ENCODE measurements around the gene SIM2. TPM values are rescaled to one million over a fixed set of nuclear protein-coding genes. Genes with fewer than 3 reads are reported as not detected.

SIM2 gene
- total RNA-seq, 1 donor from 2014 or later, result 9.2 TPM

DNA sequence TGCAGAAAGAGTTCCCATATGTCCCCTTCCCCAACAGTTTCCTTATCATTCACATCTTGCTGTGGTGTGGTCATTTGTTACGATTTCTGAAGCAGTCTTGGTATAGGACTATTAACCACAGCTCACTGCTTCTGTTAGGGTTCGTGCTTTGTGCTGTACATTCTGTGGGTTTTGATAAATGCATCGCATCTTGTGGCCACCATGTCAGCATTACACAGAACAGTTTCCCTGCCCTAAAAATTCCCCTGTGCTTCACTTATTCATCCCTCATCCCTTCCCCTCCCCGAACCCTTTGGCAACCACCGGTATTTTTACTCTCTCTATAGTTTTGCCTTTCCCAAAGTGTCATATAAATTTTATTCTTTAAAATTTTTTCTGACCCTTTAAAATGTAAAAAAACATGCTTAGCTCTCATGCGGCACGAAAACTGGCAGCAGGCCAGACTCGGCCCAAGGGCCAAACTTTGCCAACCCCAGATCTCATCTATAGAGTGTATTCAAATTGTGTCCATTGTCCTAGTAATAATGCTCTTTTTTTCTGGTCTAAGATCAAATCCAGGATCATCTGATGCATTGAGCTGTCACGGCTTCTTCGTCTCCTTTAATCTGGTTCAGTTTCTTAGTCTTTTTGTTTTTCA is 78.2 kb downstream of the SIM2 start:
- no peak for TF ChIP-seq EZH2 (IDR thresholded peaks at IDR 0.05; ENCODE audit: insufficient read depth, low read length)
- TF ChIP-seq, protein P1, sequence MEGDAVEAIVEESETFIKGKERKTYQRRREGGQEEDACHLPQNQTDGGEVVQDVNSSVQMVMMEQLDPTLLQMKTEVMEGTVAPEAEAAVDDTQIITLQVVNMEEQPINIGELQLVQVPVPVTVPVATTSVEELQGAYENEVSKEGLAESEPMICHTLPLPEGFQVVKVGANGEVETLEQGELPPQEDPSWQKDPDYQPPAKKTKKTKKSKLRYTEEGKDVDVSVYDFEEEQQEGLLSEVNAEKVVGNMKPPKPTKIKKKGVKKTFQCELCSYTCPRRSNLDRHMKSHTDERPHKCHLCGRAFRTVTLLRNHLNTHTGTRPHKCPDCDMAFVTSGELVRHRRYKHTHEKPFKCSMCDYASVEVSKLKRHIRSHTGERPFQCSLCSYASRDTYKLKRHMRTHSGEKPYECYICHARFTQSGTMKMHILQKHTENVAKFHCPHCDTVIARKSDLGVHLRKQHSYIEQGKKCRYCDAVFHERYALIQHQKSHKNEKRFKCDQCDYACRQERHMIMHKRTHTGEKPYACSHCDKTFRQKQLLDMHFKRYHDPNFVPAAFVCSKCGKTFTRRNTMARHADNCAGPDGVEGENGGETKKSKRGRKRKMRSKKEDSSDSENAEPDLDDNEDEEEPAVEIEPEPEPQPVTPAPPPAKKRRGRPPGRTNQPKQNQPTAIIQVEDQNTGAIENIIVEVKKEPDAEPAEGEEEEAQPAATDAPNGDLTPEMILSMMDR (IDR thresholded peaks at IDR 0.05; ENCODE audit: insufficient read depth, low read depth, low read length), result no peak
- Histone ChIP-seq H2AFZ (ENCODE audit: low read depth, low read length) (no peak overlapping the region), H4K20me1 (ENCODE audit: insufficient read depth, low read length) (no peaks in the 10 kb centered on the region), H3K27me3 (ENCODE audit: insufficient read depth, low read length) (no peaks in the 10 kb centered on the region), H3K4me3 (ENCODE audit: insufficient read depth, low read depth, low read length) (no peak overlapping the region), H3K27ac (ENCODE audit: low read depth, low read length) (no peak overlapping the region), H3K79me2 (ENCODE audit: insufficient read depth, low read length) (no peaks in the 10 kb centered on the region), H3K9ac (ENCODE audit: low read length) (no peak overlapping the region), H3K36me3 (ENCODE audit: insufficient read depth, low read length) (no peaks in the 10 kb centered on the region), H3K9me3 (ENCODE audit: insufficient read depth, low read depth, low read length) (no peaks in the 10 kb centered on the region), H3K4me1 (ENCODE audit: insufficient read depth, low read length) (peaks cover 14% of the 10 kb centered on the region), H3K4me2 (ENCODE audit: low read length) (no peak overlapping the region)
- Mint-ChIP-seq H3K36me3 (ENCODE audit: low read depth, unreplicated experiment) (peaks cover 2% of the 10 kb centered on the region), H3K4me3 (ENCODE audit: unreplicated experiment) (no peak overlapping the region), H3K9me3 (ENCODE audit: unreplicated experiment) (peaks cover 2% of the 10 kb centered on the region), H3K27me3 (ENCODE audit: low read depth, unreplicated experiment) (no peaks in the 10 kb centered on the region), H3K27ac (ENCODE audit: unreplicated experiment) (no peak overlapping the region), H3K4me1 (ENCODE audit: low read depth, unreplicated experiment) (no peaks in the 10 kb centered on the region)
- FAIRE-seq (no peak), DNase-seq (ENCODE audit: low read depth) (peak; percentile 43)

DNA sequence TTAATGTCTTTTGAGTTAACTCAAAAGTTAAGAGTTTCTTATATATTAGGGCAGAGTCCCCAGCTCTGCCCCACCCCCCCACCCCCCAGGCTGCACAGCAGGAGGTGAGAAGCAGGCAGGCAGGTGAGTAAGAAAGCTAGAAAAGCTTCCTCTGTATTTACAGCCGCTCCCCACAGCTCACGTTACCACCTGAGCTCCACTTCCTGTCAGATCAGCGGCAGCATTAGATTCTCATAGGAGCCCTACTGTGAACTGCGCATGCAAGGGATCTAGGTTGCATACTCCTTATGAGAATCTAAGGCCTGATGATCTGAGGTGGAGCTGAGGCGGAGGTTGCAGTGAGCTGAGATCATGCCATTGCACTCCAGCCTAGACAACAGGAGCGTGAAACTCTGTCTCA is 81.9 kb downstream of the SIM2 start:
- no peak overlapping the region for H2AFZ ChIP-seq (ENCODE audit: low read depth, low read length)
- no peaks in the 10 kb centered on the region for H3K79me2 ChIP-seq (ENCODE audit: insufficient read depth, low read length)
- TF ChIP-seq, protein P1 (IDR thresholded peaks at IDR 0.05; ENCODE audit: insufficient read depth, low read depth, low read length), result no peak
- TF ChIP-seq EZH2 (IDR thresholded peaks at IDR 0.05; ENCODE audit: insufficient read depth, low read length), result no peak

More for the DNA sequence above, 81.9 kb downstream of the SIM2 start:
- Histone ChIP-seq H3K27ac (ENCODE audit: low read depth, low read length) (no peak overlapping the region), H3K4me2 (ENCODE audit: low read length) (no peak overlapping the region), H3K27me3 (ENCODE audit: insufficient read depth, low read length) (no peaks in the 10 kb centered on the region), H4K20me1 (ENCODE audit: insufficient read depth, low read length) (no peaks in the 10 kb centered on the region), H3K4me1 (ENCODE audit: insufficient read depth, low read length) (peaks cover 15% of the 10 kb centered on the region), H3K36me3 (ENCODE audit: insufficient read depth, low read length) (no peaks in the 10 kb centered on the region), H3K9ac (ENCODE audit: low read length) (no peak overlapping the region), H3K9me3 (ENCODE audit: insufficient read depth, low read depth, low read length) (no peaks in the 10 kb centered on the region), H3K4me3 (ENCODE audit: insufficient read depth, low read depth, low read length) (no peak overlapping the region)
- Mint-ChIP-seq H3K36me3 (ENCODE audit: low read depth, unreplicated experiment) (peaks cover 2% of the 10 kb centered on the region), H3K4me3 (ENCODE audit: unreplicated experiment) (no peak overlapping the region), H3K9me3 (ENCODE audit: unreplicated experiment) (peaks cover 2% of the 10 kb centered on the region), H3K27me3 (ENCODE audit: low read depth, unreplicated experiment) (no peaks in the 10 kb centered on the region), H3K4me1 (ENCODE audit: low read depth, unreplicated experiment) (peaks cover 13% of the 10 kb centered on the region), H3K27ac (ENCODE audit: unreplicated experiment) (no peak overlapping the region)
- FAIRE-seq, result no peak
- no peak for DNase-seq (ENCODE audit: low read depth)

Measured in astrocyte (in vitro differentiated cells and primary cell).